GM12865 (cell line): ENCODE results near the gene TNC.

Source experiments
- DNase-seq: peaks from one replicate; pipeline ENCODE4 v3.0.0; 2010; ENCODE audit warnings: low read depth
- H3K4me3 ChIP-seq: 2 replicates; pipeline ENCODE4 v1.5.1; 2011; ENCODE audit warnings: mild to moderate bottlenecking, low read depth, low read length, control low read depth
- TF ChIP-seq, protein P1 (sequence below): IDR thresholded peaks from 2 replicates; pipeline ENCODE4 v1.5.1; 2011; ENCODE audit warnings: low read length, control low read depth, low read depth, inconsistent platforms; ENCODE audit not compliant: insufficient read depth; ENCODE audit errors: missing control alignments

TNC gene

DNA sequence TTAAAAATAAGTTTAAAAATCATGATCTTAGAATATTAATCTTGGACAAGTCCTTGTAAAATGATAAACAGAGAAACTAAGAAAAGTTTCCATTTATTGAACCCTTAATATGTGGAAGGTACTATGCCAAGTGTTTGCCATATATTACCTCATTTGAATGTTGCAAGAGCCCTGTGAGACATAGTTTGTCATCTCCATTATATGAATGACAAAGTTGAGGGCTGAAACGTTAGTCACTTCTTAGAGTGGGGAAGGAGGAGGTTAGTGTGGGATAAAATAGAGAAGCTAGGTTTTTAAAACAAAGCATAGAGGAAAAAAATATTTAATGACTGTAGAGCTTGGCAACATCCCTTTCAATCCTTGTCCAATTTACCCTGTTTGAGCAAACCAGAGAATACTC lies 2.0 kb downstream of the TNC start:
- DNase-seq, result no peak
- TF ChIP-seq, protein P1, sequence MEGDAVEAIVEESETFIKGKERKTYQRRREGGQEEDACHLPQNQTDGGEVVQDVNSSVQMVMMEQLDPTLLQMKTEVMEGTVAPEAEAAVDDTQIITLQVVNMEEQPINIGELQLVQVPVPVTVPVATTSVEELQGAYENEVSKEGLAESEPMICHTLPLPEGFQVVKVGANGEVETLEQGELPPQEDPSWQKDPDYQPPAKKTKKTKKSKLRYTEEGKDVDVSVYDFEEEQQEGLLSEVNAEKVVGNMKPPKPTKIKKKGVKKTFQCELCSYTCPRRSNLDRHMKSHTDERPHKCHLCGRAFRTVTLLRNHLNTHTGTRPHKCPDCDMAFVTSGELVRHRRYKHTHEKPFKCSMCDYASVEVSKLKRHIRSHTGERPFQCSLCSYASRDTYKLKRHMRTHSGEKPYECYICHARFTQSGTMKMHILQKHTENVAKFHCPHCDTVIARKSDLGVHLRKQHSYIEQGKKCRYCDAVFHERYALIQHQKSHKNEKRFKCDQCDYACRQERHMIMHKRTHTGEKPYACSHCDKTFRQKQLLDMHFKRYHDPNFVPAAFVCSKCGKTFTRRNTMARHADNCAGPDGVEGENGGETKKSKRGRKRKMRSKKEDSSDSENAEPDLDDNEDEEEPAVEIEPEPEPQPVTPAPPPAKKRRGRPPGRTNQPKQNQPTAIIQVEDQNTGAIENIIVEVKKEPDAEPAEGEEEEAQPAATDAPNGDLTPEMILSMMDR, result no peak
- H3K4me3 ChIP-seq, result no peak overlapping the region

DNA sequence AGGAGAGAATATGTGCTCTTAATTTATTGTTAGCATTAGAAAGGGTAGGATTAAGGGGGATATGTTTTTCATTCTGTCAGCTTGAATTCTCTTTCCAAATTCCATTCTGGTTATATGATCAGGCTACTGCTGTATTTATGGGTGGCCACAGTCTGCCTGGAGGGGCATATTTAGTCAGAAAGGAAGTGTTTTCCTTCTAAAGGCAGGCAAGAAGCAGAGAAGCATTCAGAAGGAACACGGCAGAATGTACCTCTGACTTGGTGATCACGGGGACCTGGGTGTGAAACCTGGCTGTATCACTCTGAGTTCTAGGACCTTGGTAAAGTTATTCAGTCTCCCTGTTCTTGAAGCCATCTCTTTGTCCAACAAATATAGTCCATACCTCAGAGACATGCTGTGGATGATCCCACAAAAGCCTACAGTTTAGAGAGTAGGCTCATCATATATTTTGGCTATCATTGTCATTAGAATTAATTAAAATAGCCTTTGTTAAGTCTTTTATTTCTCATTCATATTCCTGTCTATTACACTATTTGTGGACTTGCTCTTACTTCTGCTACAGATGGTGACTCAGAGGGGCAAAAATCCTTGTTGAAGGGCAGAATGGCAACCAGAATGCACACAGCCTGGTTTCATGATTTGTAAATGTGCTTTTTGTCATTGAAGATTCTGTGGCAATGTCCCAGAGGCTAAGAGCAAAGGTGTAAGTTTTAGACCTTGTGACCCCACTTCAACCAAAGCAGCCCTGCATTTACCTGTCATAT lies 2.7 kb downstream of the TNC start:
- no peak overlapping the region for H3K4me3 ChIP-seq
- TF ChIP-seq, protein P1, result no peak
- DNase-seq, result no peak

DNA sequence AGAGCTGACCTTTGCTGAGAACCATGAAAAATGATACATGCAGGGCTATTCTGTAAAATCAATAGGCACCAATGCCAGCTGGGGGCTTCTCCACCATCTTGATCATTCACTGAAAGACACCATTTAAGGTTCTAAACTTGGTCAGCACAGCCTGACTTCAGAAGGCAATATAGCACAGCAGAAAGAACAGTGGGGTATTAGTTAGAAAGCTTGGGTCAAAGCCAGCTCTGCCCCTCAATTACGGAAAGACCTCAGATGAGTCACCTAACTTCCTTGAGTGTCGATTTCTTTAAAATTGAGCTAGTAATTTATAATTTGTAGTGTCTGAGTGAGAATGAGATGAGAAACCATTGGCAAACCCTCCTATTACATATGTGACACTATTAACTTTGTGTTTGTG lies 3.4 kb downstream of the TNC start:
- no peak for DNase-seq
- H3K4me3 ChIP-seq, result no peak overlapping the region
- TF ChIP-seq, protein P1, result no peak

DNA sequence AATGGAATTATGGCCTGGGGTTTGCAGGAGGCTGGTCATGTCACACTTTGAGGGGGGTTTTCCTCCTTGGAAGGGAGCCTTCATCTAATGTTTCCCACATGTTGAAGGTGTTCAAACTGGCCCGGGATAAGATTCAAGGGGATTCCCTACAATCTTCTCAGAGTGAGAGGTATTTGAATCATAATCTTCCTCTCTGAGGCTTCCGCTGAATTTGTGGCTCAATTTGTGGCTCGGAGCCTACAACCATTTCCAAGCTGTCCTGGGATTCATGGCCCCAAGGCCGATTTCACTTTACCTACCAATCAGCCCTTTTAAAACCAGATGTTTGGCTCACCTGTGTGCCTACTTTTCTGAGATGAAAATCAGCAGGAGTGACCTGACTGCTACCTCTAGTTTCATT lies 3.9 kb downstream of the TNC start:
- TF ChIP-seq, protein P1, result no peak
- no peak overlapping the region for H3K4me3 ChIP-seq
- no peak for DNase-seq

GRCh38 chr9:115111874-115112273 lies 6.1 kb downstream of the TNC start:
- DNase-seq, result no peak
- TF ChIP-seq, protein P1, result no peak

GRCh38 chr9:115109486-115109885 lies 8.5 kb downstream of the TNC start:
- TF ChIP-seq, protein P1, result no peak
- no peak for DNase-seq
- H3K4me3 ChIP-seq, result no peak overlapping the region

More at GRCh38 chr9:115111874-115112273, 6.1 kb downstream of the TNC start:
- no peak overlapping the region for H3K4me3 ChIP-seq

GRCh38 chr9:115107701-115108100 lies 10.3 kb downstream of the TNC start:
- no peak for DNase-seq

More at GRCh38 chr9:115107701-115108100, 10.3 kb downstream of the TNC start:
- H3K4me3 ChIP-seq, result no peak overlapping the region
- TF ChIP-seq, protein P1, result no peak
